Thyroid gland (tissue), 4 donors: ENCODE results near the gene FGGY. TPM values are rescaled to one million over a fixed set of nuclear protein-coding genes. Genes with fewer than 3 reads are reported as not detected.

Experiments
- DNase-seq, 2 donors: peaks; one replicate each; pipeline ENCODE4 v3.0.0-alpha.2; 2019
- H3K27ac ChIP-seq, 3 donors: fragments of 200-600 bp; sonication (generic); 1 replicate in 2 of 3; 2 replicates in 1 of 3; pipeline ENCODE4 v1.5.1; 2016 to 2019; ENCODE audit warnings: mild to moderate bottlenecking in 1 of 3, moderate library complexity in 1 of 3
- H3K27me3 ChIP-seq: fragments of 200-600 bp; sonication (generic); one replicate; pipeline ENCODE4 v1.5.1; 2019
- H3K36me3 ChIP-seq, 2 donors: fragments of 200-600 bp; sonication (generic); one replicate each; pipeline ENCODE4 v1.5.1; 2016 to 2019
- H3K4me1 ChIP-seq, 2 donors: fragments of 200-600 bp; sonication (generic); one replicate each; pipeline ENCODE4 v1.5.1; 2017 to 2019
- H3K4me3 ChIP-seq, 3 donors: fragments of 200-600 bp; sonication (generic); replicated peaks in 1 of 3; 1 replicate in 2 of 3; 2 replicates in 1 of 3; pipeline ENCODE4 v1.5.1; 2016; ENCODE audit warnings: mild to moderate bottlenecking in 1 of 3
- H3K9me3 ChIP-seq: fragments of 200-600 bp; sonication (generic); one replicate; pipeline ENCODE4 v1.5.1; 2017
- POLR2A ChIP-seq, 2 donors: fragments of 450-650 bp; IDR thresholded peaks; one replicate each; pipeline ENCODE4 v1.6.1; 2017; ENCODE audit warnings: antibody characterized with exemption in 2 of 2, mild to moderate bottlenecking in 2 of 2, moderate library complexity in 1 of 2
- WGBS, 2 donors: methylation state at CpG; one replicate each; pipeline ENCODE4 v1.1.5; 2017; 5-methylcytosine and 5-hydroxymethylcytosine counted together
- intact Hi-C: fragments of 100-400 bp; cut with DNase I; formaldehyde crosslinking; loops from one replicate; pipeline ENCODE4 v1.15.1; 2023
- total RNA-seq, 4 donors: library from RNA; depleted of rRNA; stranded (reverse); fragments of >200 nt; gene quantifications; one replicate each; pipeline ENCODE4 v1.2.3, GENCODE V29; 2016
- TF ChIP-seq, protein P1 (sequence below), 6 experiments: fragments of 200-600 bp in 3 of 6; fragments of 450-650 bp in 3 of 6; sonication (generic) in 3 of 6; IDR thresholded peaks; one replicate each; pipeline ENCODE4 v1.5.1; 2016 to 2019; ENCODE audit warnings: antibody characterized with exemption in 6 of 6, mild to moderate bottlenecking in 2 of 6, inconsistent platforms in 1 of 6, moderate library complexity in 1 of 6

Gene FGGY
- total RNA-seq, 4 donors from 2014 or later, result 24.6 to 46.1 (median 36.4) TPM

DNA sequence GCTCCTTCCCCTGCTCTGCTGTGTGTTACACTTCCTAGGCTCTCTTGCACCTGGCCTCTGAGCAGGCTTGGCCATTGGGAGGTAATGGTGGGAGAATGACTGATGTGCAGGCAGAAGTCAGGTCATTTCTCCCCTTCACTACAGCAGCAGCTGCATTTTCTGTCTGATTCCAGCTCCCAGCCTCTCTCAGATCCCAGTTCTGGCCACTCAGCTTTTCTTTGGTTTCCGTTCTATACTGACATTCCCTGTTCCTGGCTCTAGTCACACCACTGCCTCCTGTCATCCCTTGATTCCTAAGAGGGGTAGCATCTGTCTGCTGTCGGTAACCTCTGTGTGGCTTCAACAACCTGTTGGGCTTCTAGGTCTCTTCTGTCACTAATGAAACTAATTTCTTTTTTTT, 390.2 kb downstream of the FGGY start:
- DNase-seq, result no peak
- TF ChIP-seq, protein P1, sequence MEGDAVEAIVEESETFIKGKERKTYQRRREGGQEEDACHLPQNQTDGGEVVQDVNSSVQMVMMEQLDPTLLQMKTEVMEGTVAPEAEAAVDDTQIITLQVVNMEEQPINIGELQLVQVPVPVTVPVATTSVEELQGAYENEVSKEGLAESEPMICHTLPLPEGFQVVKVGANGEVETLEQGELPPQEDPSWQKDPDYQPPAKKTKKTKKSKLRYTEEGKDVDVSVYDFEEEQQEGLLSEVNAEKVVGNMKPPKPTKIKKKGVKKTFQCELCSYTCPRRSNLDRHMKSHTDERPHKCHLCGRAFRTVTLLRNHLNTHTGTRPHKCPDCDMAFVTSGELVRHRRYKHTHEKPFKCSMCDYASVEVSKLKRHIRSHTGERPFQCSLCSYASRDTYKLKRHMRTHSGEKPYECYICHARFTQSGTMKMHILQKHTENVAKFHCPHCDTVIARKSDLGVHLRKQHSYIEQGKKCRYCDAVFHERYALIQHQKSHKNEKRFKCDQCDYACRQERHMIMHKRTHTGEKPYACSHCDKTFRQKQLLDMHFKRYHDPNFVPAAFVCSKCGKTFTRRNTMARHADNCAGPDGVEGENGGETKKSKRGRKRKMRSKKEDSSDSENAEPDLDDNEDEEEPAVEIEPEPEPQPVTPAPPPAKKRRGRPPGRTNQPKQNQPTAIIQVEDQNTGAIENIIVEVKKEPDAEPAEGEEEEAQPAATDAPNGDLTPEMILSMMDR (IDR thresholded peaks at IDR 0.05), result no peak
- no peak for TF ChIP-seq POLR2A (IDR thresholded peaks at IDR 0.05)
- intact Hi-C loops, result no loop called here
- 93 to 98% methylated on average over 2 of the region's 2 CpGs for WGBS, 2 donors
- H3K4me1 ChIP-seq, result peaks cover 15 to 18% of the 10 kb centered on the region in 2 donors
- no peaks in the 10 kb centered on the region for H3K27me3 ChIP-seq
- H3K36me3 ChIP-seq, result no peaks in the 10 kb centered on the region
- no peaks in the 10 kb centered on the region for H3K9me3 ChIP-seq
- H3K4me3 ChIP-seq, result no peak overlapping the region
- no peak overlapping the region for H3K27ac ChIP-seq

DNA sequence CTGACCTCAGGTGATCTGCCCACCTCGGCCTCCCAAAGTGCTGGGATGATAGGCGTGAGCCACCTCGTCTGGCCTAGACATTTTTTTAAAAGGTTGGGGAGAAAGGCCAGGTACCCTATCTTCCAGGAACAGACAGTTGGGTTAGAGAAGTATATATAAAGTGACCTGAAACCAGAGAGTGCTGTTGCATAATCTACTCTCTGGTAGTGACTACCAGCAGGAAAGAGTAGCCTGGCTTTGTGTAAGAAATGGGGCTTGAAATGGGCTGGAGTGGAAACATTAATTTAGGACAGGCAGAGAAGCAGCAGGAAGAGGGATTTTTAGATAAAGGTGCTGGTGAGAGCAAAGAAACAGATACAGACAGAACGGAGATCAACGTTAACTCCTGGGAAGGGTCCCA, 392.1 kb downstream of the FGGY start:
- TF ChIP-seq, protein P1 (IDR thresholded peaks at IDR 0.05), result no peak
- TF ChIP-seq POLR2A (IDR thresholded peaks at IDR 0.05), result no peak
- H3K27ac ChIP-seq, result no peak overlapping the region
- no peaks in the 10 kb centered on the region for H3K36me3 ChIP-seq
- peaks cover 15 to 18% of the 10 kb centered on the region in 2 donors for H3K4me1 ChIP-seq
- intact Hi-C loops, result no loop called here
- no peaks in the 10 kb centered on the region for H3K27me3 ChIP-seq
- WGBS, 2 donors, result 88 to 96% methylated on average over 5 of the region's 5 CpGs
- DNase-seq, result no peak
- H3K4me3 ChIP-seq, result no peak overlapping the region
- H3K9me3 ChIP-seq, result no peaks in the 10 kb centered on the region

DNA sequence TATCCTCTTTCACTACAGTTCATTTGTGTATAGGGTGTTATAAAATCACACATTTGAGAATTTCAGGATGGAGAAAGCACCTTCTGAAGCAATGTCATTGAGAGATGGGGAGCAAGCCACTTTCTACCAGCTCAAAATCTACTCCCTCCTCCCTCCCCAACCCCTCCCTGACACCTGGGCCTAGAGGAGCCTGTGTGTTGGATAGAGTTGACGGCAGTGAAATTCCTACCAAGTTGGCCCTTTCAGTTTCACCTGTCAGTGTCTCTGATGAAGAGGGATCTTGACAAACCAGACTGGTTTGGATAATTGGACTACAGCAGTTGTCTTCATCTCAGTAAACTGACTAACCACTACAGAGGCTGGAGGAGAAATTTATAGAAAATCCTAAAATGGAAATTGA, 392.8 kb downstream of the FGGY start:
- H3K27ac ChIP-seq, result peak overlapping the region in 2 of 3 donors; percentile 29 to 68
- no peaks in the 10 kb centered on the region for H3K36me3 ChIP-seq
- H3K4me3 ChIP-seq, result no peak overlapping the region
- 58 to 88% methylated on average over 1 of the region's 1 CpG for WGBS, 2 donors
- H3K9me3 ChIP-seq, result no peaks in the 10 kb centered on the region
- DNase-seq, result no peak
- H3K27me3 ChIP-seq, result no peaks in the 10 kb centered on the region
- intact Hi-C loops, result no loop called here
- H3K4me1 ChIP-seq, result peaks cover 15 to 18% of the 10 kb centered on the region in 2 donors
- no peak for TF ChIP-seq POLR2A (IDR thresholded peaks at IDR 0.05)
- TF ChIP-seq, protein P1 (IDR thresholded peaks at IDR 0.05), result no peak

DNA sequence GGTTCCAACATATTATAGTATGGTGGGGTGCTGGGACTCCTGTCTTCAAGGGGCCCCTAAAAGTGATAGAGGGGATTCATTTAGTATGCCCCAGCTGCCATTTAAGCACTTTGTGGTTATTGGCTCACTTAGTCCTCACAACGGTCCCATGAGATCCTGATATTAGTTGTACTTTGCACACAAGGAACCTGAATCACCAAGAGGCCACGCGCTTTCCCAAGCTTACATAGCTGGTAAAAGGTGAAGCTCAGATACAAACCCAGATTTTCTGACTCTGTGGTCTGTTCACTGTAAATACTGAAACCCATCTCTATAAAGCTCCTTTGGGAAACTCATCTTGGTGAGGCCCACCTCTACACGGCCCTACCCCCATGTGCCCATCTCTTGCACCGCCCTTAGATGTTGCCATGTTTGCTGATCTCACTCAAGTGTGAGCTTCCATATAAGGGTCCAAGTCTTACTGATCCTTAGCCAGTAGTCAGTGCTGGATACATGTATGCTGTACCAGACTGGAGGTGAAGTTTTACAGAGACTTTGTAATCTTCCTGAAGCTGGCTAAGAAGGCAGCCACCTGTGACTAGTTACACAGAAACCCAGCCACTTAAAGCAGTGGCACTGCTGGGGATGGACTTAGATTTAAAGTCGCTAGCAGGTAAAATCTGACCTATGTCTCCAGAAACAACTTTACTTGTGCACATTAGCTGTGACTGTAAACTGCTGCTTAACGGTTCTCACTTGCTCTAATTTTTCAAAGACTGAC, 393.5 kb downstream of the FGGY start:
- intact Hi-C loops, result no loop called here
- DNase-seq, result peak; percentile 49 to 55
- H3K27me3 ChIP-seq, result no peaks in the 10 kb centered on the region

DNA sequence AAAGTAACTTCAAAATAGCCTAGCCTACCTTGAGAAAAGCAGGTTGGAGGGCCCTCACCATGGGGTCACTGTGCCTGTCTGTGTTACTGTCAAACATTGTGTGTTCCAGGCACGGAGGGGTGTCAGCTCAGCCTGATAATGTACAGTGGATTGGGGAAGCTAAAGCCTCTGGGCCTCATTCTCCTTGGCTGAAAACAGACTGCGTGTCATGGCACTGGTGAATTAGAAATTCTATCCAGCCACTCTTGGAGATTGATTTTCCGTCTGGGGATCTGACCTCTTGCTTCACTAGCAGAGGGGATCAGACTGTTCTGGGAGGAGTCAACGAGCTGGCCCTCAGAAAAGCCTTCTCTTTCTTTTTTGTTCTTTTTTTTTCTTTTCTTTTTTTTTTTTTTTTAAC, 394.4 kb downstream of the FGGY start:
- intact Hi-C loops, result no loop called here
- WGBS, 2 donors, result 70 to 73% methylated on average over 4 of the region's 4 CpGs
- DNase-seq, result peak; percentile 30 to 38
- no peaks in the 10 kb centered on the region for H3K27me3 ChIP-seq
- H3K27ac ChIP-seq, result peak overlapping the region; percentile 57 to 68 (median 57)
- H3K4me3 ChIP-seq, result no peak overlapping the region
- no peaks in the 10 kb centered on the region for H3K36me3 ChIP-seq
- H3K4me1 ChIP-seq, result peaks cover 15 to 18% of the 10 kb centered on the region in 2 donors
- no peaks in the 10 kb centered on the region for H3K9me3 ChIP-seq
- TF ChIP-seq POLR2A (IDR thresholded peaks at IDR 0.05), result no peak
- TF ChIP-seq, protein P1 (IDR thresholded peaks at IDR 0.05), result no peak

More for the DNA sequence above, 393.5 kb downstream of the FGGY start:
- H3K9me3 ChIP-seq, result no peaks in the 10 kb centered on the region
- TF ChIP-seq POLR2A (IDR thresholded peaks at IDR 0.05), result no peak
- TF ChIP-seq, protein P1 (IDR thresholded peaks at IDR 0.05), result no peak
- H3K27ac ChIP-seq, result peak overlapping the region; percentile 57 to 68 (median 57)
- peaks cover 15 to 18% of the 10 kb centered on the region in 2 donors for H3K4me1 ChIP-seq
- WGBS, 2 donors, result 60 to 63% methylated on average over 7 of the region's 7 CpGs
- no peak overlapping the region for H3K4me3 ChIP-seq
- H3K36me3 ChIP-seq, result no peaks in the 10 kb centered on the region
